ENCODE measurements around the gene BMPR1B. TPM values are rescaled to one million over a fixed set of nuclear protein-coding genes. Genes with fewer than 3 reads are reported as not detected.
"Not testable (repeated sequence)": the region's sequence is repeated elsewhere in the genome, so short reads cannot be mapped to it uniquely, and the experiment has no call there.

BMPR1B gene
- total RNA-seq, 1 donor from 2014 or later: 6.5 TPM

DNA sequence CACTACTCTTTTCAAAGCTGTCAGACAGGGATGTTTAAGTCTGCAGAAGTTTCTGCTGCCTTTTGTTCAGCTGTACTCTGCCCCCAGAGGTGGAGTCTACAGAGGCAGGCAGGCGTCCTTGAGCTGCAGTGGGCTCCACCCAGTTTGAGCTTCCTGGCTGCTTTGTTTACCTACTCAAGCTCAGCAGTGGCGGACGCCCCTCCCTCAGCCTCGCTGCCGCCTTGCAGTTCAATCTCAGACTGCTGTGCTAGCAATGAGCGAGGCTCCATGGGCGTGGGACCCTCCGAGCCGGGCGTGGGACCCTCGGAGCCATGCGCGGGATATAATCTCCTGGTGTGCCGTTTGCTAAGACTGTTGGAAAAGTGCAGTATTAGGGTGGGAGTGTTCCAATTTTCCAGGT, 381.7 kb downstream of the BMPR1B start:
- not testable (repeated sequence) for DNase-seq (ENCODE audit: low read depth)

- no peak for DNase-seq (ENCODE audit: low read depth)
Measured at GRCh38 chr4:95141361-95141760, 383.6 kb downstream of the BMPR1B start.

- no peak for DNase-seq (ENCODE audit: low read depth)
Measured at GRCh38 chr4:95142932-95143331, 385.2 kb downstream of the BMPR1B start.

- DNase-seq (ENCODE audit: low read depth): no peak
Measured at GRCh38 chr4:95151255-95151654, 393.5 kb downstream of the BMPR1B start.

GRCh38 chr4:95153182-95153581, 395.4 kb downstream of the BMPR1B start:
- peak; percentile 8 for DNase-seq (ENCODE audit: low read depth)

- peak; percentile 66 for DNase-seq (ENCODE audit: low read depth)
Measured at GRCh38 chr4:95155759-95156451, 398.1 kb downstream of the BMPR1B start.

GRCh38 chr4:95156452-95156765, 398.7 kb downstream of the BMPR1B start:
- DNase-seq (ENCODE audit: low read depth): no peak

DNA sequence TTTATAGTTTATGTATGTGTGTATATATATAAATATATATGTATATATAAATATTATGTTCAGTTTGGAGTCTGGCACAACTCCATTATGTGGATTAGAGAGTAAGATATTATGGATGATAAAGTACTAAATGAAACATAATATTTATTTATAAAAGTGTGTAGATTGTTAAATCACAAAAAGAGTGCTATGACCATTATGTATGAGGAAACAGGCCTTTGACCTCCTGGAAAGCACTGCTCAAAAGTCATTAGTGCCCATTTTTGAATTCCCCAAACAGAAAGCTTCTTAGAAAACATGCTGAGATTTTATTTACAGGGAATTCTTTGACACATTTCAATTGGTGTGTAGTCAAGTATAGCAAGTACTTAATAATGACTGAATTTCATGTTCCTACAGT, 399.8 kb downstream of the BMPR1B start:
- peak; percentile 77 for DNase-seq (ENCODE audit: low read depth)

DNA sequence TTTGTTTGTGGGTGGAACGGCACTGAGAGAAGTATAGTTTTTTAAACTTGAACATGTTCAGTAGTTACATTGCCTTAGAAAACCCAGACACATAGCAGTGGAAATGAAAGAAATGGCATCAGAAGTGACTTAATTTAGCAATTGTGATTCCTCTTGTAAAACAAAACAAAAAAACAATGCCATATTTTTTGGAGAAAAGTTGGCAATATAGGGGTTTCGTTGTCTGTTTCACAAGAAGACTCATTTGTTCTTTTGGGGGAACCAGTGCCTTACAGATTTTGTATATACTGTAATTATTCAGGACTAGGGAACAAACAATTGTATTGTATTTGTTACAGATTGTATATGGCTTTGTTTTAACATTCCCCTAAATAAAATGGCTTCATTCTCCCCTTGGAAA, 400.3 kb downstream of the BMPR1B start:
- no peak for DNase-seq (ENCODE audit: low read depth)

DNA sequence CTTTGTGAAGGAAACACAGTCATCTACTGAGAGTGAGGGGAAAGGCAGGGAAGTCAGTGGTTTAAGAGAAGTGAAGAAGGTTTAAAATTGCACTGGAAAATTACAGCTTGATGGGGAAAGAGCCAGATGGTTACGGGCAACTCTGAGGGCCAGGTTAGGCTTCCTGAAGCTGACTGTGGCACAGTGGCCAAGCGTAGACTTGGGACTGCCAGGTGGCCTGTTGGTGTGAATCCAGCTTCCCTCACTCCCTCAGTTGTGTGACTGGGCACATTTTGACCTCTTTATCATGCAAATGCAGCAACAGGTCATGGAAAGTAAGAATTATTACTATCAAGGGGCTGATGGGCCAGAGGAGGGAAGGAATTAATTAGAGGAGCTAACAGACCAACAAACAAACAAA, 400.9 kb downstream of the BMPR1B start:
- DNase-seq (ENCODE audit: low read depth): no peak

GRCh38 chr4:95159384-95159783, 401.6 kb downstream of the BMPR1B start:
- no peak for DNase-seq (ENCODE audit: low read depth)

DNA sequence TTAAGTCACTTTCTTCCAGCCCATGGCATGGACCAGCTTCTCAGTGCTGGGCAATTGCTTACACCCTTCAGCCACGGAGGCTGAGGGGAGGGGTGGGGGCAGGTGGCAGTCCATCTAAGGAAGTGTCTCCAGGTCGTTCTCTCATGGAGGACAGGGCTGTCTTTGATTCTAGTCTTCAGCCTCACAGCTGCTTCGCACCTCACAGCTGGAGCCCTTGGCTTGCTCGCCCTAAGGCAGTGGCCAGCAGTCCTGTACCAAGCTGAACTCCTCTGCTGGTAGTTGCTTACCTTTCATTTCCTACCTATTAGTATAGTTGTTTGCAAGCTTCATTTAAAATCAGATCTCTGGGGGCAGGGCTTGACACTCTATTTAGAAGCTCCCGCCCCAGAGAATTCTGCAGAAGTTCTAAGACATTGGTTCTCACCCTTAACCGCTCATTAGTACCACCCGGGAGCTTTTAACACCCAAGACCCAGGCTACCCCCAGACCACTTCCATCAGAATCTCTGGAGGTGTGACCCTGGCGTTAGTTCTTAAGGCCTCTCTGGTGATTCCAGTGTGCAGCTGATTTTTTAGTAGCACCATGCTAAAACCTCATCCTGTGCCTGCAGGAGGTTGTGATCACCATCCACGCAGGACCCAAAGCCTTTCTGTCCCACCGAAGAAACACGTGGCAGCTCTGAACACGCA, 404.2 kb downstream of the BMPR1B start:
- no peak for DNase-seq (ENCODE audit: low read depth)

GRCh38 chr4:95162867-95163266, 405.1 kb downstream of the BMPR1B start:
- DNase-seq (ENCODE audit: low read depth): no peak

DNA sequence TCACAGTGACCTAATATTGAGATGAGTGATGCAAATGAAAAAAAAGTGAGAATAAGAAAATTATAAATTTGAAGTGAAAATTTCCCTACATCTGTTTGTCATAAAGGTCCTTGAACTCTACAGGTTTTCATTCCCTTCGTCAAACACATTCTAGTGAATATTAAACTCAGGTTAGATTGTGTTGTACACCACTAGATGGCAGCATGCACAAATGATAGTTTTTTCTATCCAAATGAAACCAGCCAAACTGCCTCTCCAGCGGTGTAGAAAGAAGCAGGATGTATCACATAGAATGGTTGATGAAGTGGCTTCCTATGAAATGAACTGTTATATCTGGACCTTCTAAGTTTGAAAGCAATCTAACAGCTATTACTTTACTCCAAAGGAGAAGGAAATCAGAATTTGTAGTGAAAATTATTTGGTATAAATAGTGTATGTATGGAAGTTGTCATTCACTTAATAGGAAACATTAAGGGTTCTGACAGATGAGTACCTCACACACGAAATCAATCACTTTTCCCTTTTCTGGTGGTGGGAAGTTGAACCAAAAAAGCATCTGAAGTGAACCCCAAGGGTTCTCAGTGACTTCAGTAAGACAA, 408.3 kb downstream of the BMPR1B start:
- peak; percentile 72 for DNase-seq (ENCODE audit: low read depth)

DNA sequence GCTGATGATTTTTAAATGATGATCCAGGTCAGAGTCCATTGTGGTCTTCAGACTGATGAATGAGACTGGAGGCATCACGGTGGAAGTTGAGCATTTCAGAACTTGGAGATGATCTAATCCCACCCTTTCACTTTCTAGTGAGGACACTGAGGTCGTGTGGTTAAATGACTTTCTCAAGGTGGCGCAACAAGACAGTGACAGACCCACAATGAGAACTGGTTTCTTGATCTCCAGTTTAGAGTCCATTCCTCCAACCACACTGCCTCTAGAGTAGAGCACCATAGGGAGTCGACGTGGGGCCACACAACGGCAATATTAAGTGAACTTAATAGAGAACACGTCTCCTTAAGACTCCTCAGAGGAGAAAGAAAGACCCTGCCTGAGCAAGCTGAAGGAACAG, 410.1 kb downstream of the BMPR1B start:
- no peak for DNase-seq (ENCODE audit: low read depth)

DNA sequence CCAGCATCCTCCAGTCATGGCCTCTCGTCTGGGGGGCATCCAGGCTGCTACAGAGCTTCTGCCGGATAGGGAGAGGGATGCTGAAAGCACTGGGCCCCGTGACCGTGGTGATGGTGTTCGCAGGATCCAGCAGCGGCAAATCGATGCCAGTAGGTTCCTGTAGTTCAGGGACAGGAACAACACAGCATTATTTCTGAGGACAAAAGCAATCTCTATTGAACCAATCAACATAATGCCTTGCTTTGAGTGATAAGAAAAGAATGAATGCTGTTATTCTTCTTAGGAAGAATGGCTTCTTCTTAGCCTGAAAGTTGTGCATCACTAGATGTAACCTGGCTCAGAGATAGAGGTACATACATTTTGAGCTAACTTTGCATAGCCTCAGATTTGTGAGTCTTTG, 412.4 kb downstream of the BMPR1B start:
- no peak for DNase-seq (ENCODE audit: low read depth)

DNA sequence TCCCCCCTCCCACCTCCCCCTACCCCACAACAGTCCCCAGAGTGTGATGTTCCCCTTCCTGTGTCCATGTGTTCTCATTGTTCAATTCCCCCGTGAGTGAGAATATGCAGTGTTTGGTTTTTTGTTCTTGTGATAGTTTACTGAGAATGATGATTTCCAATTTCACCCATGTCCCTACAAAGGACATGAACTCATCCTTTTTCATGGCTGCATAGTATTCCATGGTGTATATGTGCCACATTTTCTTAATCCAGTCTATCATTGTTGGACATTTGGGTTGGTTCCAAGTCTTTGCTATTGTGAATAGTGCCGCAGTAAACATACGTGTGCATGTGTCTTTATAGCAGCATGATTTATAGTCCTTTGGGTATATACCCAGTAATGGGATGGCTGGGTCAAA, 413.6 kb downstream of the BMPR1B start:
- DNase-seq (ENCODE audit: low read depth): not testable (repeated sequence)

DNA sequence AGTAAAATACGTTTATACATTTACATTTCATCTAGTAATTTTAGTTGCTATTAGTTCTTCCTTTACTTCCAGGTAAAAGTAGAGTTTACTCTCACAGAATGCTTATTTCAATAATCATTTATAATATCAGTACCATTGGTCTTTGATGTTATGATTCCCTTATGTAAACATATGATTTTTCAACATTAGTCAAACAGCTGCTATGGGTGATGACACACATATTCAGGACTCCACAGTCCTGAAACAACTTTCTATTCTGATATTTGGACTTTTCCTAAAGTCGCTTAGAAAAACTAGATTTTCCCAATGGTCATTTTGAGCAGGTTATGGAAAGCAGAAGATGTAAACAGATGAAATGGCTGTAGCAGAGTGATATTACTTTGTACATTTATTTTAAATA, 421.2 kb downstream of the BMPR1B start:
- no peak for DNase-seq (ENCODE audit: low read depth)

DNA sequence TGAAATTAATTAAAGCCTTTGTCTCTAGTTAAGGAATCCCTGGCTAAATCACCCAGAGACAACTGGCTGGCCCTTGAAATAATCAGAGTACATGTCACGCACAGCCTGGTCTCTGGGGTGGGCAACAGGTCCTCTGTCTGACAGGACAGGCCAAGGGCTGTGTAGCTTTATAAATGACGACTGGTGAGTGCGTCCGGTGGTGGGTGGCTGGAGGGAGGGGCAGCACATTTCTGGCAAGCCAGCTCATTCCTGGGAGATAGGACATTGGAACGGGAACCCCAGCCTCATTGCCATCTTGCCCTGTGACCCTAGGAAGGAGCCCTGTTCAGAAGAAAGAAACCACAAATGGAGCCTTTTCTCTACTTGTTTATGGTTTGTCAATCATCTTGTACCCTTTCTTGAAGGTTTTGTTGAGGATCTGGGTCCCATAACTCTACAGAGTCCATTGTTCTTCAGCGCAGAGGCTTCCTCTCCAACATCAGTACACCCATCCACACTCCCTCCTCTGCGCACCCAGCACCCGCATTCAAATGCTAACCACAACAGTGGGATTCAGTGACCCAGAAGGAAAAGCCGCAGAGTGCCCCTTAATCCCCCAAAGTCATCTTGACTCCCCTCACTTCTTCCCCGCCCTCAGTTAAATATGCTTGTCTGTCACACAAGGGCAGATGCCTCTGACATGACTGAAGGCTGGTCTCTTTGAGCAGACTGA, 422.9 kb downstream of the BMPR1B start:
- no peak for DNase-seq (ENCODE audit: low read depth)

GRCh38 chr4:95181243-95181995, 423.7 kb downstream of the BMPR1B start:
- DNase-seq (ENCODE audit: low read depth): no peak

- no peak for DNase-seq (ENCODE audit: low read depth)
Measured at GRCh38 chr4:95181996-95182306, 424.2 kb downstream of the BMPR1B start.

All from renal cortical epithelial cell (primary cell).